ENCODE data around the gene AUNIP. TPM values are rescaled to one million over a fixed set of nuclear protein-coding genes. Genes with fewer than 3 reads are reported as not detected.

The AUNIP gene
- total and polyA plus RNA-seq, 2 of the 8 experiments (the other 6 are each of a cell fraction or from before 2014, with no cell fraction given), result 18.6 to 23.2 TPM

DNA sequence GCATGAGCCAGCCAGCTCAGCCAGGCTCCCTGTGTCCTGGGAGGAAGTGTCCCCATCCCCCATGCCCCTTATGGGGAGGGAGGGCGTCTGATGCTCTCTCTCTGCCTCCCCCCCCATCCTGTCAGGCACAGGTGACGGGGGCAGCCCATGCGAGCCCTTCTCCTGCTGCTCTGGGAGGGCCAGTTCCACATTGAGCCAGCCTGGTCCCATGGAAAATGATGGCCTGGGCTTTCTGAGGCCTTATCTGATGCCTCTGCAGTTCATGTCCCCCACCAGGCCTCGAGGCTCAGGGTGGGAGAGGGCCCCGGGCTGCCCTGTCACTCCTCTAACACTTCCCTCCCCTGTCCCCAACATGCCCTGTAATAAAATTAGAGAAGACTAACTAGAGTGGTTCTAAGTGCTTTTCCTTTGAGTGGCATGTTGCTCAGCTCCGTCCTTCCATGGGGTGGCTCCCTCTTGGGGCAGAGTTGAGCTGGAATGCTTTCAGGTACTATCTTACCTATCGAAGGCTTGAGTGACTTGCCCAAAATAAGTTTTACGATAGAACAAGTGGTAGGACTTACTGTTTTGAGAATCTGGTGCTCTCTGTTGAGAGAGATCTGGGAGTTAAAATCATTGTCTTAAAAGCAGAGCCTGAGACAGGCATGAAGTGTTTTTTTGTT is 41.3 kb downstream of the AUNIP start:
- Histone ChIP-seq H4K5ac (ENCODE audit: insufficient read length, low read depth, low read length) (no peak overlapping the region), H3K4me1 (replicated peaks in 1 of 4; ENCODE audit: control insufficient read depth in 3 of 4, insufficient read depth in 4 of 4, low read length in 3 of 4) (peaks cover 12 to 25% (median 15%) of the 10 kb centered on the region in 4 experiments), H3K27ac (ENCODE audit: low read depth, low read length) (no peak overlapping the region), H3K9ac (replicated peaks in 1 of 4; ENCODE audit: extremely low read depth in 1 of 4, low read depth in 3 of 4, low read length in 3 of 4) (no peak overlapping the region), H3K9me3 (ENCODE audit: insufficient read depth in 2 of 2, low read depth in 1 of 2, low read length in 1 of 2) (no peaks in the 10 kb centered on the region), H3K79me2 (ENCODE audit: control insufficient read depth in 1 of 2, insufficient read depth in 2 of 2, low read length in 2 of 2) (peaks cover 0 to 3% of the 10 kb centered on the region in 2 experiments; a peak in 1 of 4 replicates), H3K27me3 (replicated peaks in 1 of 4; ENCODE audit: control insufficient read depth in 3 of 4, extremely low read depth in 1 of 4, insufficient read depth in 3 of 4, low read length in 3 of 4) (peaks cover 0 to 6% (median 2%) of the 10 kb centered on the region in 4 experiments; a peak in 4 of 7 replicates), H3K14ac (ENCODE audit: insufficient read length) (no peak overlapping the region), H4K20me1 (replicated peaks in 1 of 2; ENCODE audit: control insufficient read depth in 1 of 2, insufficient read depth in 2 of 2, low read length in 2 of 2) (peaks cover 13% of the 10 kb centered on the region in 2 experiments), H3K23me2 (ENCODE audit: low read depth, low read length) (peaks cover 12% of the 10 kb centered on the region), H3K4me2 (ENCODE audit: insufficient read depth in 1 of 2, low read depth in 2 of 2, low read length in 2 of 2) (peak overlapping the region in 1 of 2 experiments; percentile 90; a peak in 2 of 4 replicates), H2BK12ac (ENCODE audit: low read depth, low read length) (0 out of 2 replicates have a peak overlapping the region, but pooled peaks have one; percentile 75), H3K56ac (replicated peaks; ENCODE audit: insufficient read length, low read depth, low read length) (no peak overlapping the region), H2AK5ac (ENCODE audit: low read depth, low read length) (no peak overlapping the region), H3K4me3 (ENCODE audit: extremely low read depth in 1 of 4, insufficient read depth in 2 of 4, low read depth in 3 of 4, low read length in 4 of 4) (no peak overlapping the region), H3K79me1 (ENCODE audit: low read depth, low read length) (peaks cover 8% of the 10 kb centered on the region; the same call in 1 of the 2 replicates), H2BK15ac (ENCODE audit: low read length) (no peak overlapping the region), H2BK120ac (replicated peaks; ENCODE audit: low read depth, low read length) (no peak overlapping the region), H2AFZ (ENCODE audit: low read length) (no peak overlapping the region), H3K18ac (ENCODE audit: extremely low read depth, low read length) (0 out of 2 replicates have a peak overlapping the region, but pooled peaks have one; percentile 34), H3K4ac (replicated peaks; ENCODE audit: insufficient read length, low read depth, low read length) (no peak overlapping the region), H4K91ac (replicated peaks; ENCODE audit: insufficient read length, low read length) (no peak overlapping the region), H3K36me3 (ENCODE audit: control insufficient read depth in 2 of 4, insufficient read depth in 4 of 4, low read length in 3 of 4) (peaks cover 0 to 7% (median 0%) of the 10 kb centered on the region in 4 experiments; a peak in 2 of 8 replicates), H2BK20ac (ENCODE audit: low read length) (no peak overlapping the region), H2BK5ac (ENCODE audit: low read depth, low read length) (0 out of 2 replicates have a peak overlapping the region, but pooled peaks have one; percentile 62), H4K8ac (ENCODE audit: extremely low read depth, insufficient read depth, low read length) (no peak overlapping the region), H3K23ac (ENCODE audit: insufficient read length) (no peak overlapping the region)
- FAIRE-seq (peak; percentile 36), DNase-seq (ENCODE audit: low read depth in 1 of 2, low spot score in 2 of 2) (no peak)
- ChIA-PET POLR2A (ENCODE audit: partially characterized antibody) (interaction anchor here (0.6 to 5.5 kb wide), 7 partner anchors 8 to 370 kb away, joined by 3 to 32 read pairs (median 3); no protein-coding TSS in a partner anchor), CTCF (ENCODE audit: partially characterized antibody) (interaction anchor here (0.7 to 3.8 kb wide), 17 partner anchors 10 to 329 kb away, joined by 3 to 20 read pairs (median 3); no protein-coding TSS in a partner anchor)
- peak; percentile 30 to 48; a peak in 3 of 4 replicates for TF ChIP-seq RAD21 (IDR thresholded peaks at IDR 0.05 in 1 of 2, conservative IDR thresholded peaks at IDR 0.05 in 1 of 2; ENCODE audit: low read depth in 2 of 2, low read length in 2 of 2)
- TF ChIP-seq, protein P1, sequence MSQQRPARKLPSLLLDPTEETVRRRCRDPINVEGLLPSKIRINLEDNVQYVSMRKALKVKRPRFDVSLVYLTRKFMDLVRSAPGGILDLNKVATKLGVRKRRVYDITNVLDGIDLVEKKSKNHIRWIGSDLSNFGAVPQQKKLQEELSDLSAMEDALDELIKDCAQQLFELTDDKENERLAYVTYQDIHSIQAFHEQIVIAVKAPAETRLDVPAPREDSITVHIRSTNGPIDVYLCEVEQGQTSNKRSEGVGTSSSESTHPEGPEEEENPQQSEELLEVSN (IDR thresholded peaks at IDR 0.05), result no peak
- TF ChIP-seq SAP30 (IDR thresholded peaks at IDR 0.05; ENCODE audit: insufficient read depth, insufficient replicate concordance, low read length), result no peak
- TF ChIP-seq TAF1 (IDR thresholded peaks at IDR 0.05; ENCODE audit: low read depth, low read length), result no peak
- TF ChIP-seq, protein P2, sequence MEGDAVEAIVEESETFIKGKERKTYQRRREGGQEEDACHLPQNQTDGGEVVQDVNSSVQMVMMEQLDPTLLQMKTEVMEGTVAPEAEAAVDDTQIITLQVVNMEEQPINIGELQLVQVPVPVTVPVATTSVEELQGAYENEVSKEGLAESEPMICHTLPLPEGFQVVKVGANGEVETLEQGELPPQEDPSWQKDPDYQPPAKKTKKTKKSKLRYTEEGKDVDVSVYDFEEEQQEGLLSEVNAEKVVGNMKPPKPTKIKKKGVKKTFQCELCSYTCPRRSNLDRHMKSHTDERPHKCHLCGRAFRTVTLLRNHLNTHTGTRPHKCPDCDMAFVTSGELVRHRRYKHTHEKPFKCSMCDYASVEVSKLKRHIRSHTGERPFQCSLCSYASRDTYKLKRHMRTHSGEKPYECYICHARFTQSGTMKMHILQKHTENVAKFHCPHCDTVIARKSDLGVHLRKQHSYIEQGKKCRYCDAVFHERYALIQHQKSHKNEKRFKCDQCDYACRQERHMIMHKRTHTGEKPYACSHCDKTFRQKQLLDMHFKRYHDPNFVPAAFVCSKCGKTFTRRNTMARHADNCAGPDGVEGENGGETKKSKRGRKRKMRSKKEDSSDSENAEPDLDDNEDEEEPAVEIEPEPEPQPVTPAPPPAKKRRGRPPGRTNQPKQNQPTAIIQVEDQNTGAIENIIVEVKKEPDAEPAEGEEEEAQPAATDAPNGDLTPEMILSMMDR (IDR thresholded peaks at IDR 0.05; ENCODE audit: control extremely low read depth in 1 of 3, insufficient read depth in 1 of 3, low read depth in 1 of 3, low read length in 3 of 3), result peak; percentile 41 to 58 (median 44); a peak in 3 of 4 replicates
- no peak for TF ChIP-seq SIRT6 (IDR thresholded peaks at IDR 0.05; ENCODE audit: low read length)
- TF ChIP-seq TEAD4 (IDR thresholded peaks at IDR 0.05; ENCODE audit: low read depth, low read length), result 0 out of 2 replicates have a peak, but pooled peaks have one; percentile 37
- 46% methylated on average over 8 of the region's 8 CpGs; no CpG with 5 or more reads in 1 of the 2 experiments for WGBS, 2 experiments (ENCODE audit: extremely low coverage in 1 of 2, insufficient coverage in 1 of 2, insufficient read length in 1 of 2, insufficient replicate concordance in 2 of 2, low coverage in 1 of 2, low lambda C conversion rate in 2 of 2, missing lambda C conversion rate in 1 of 2)

Data from H1 (cell line).